GM23248 (cell line): ENCODE results near the gene STX16. TPM values are rescaled to one million over a fixed set of nuclear protein-coding genes. Genes with fewer than 3 reads are reported as not detected.

ENCODE experiments used
- DNase-seq: peaks from one replicate; pipeline ENCODE4 v3.0.0-alpha.2; 2015
- H2AFZ ChIP-seq: fragments of 200-600 bp; sonication (generic); 2 replicates; pipeline ENCODE4 v1.6.1; 2016; ENCODE audit warnings: antibody characterized with exemption
- H3F3A ChIP-seq: fragments of 200-600 bp; sonication (generic); 2 replicates; pipeline ENCODE4 v1.6.1; 2016; ENCODE audit warnings: mild to moderate bottlenecking, antibody characterized with exemption, mixed run types; ENCODE audit not compliant: insufficient read depth
- H3K27ac ChIP-seq: fragments of 200-600 bp; sonication (generic); 2 replicates; pipeline ENCODE4 v1.5.1; 2016; ENCODE audit warnings: mild to moderate bottlenecking
- H3K27me3 ChIP-seq: fragments of 200-600 bp; sonication (generic); replicated peaks from 2 replicates; pipeline ENCODE4 v1.6.1; 2016; ENCODE audit warnings: mild to moderate bottlenecking; ENCODE audit not compliant: insufficient read depth
- H3K36me3 ChIP-seq: fragments of 200-600 bp; sonication (generic); 2 replicates; pipeline ENCODE4 v1.6.1; 2016; ENCODE audit warnings: low read depth, mild to moderate bottlenecking
- H3K4me1 ChIP-seq: fragments of 200-600 bp; sonication (generic); 2 replicates; pipeline ENCODE4 v1.6.1; 2016; ENCODE audit warnings: mild to moderate bottlenecking; ENCODE audit not compliant: insufficient read depth
- H3K4me2 ChIP-seq: fragments of 200-600 bp; sonication (generic); one replicate; pipeline ENCODE4 v1.6.1; 2016; ENCODE audit warnings: mild to moderate bottlenecking; ENCODE audit not compliant: unreplicated experiment
- H3K4me3 ChIP-seq: fragments of 200-600 bp; sonication (generic); 2 replicates; pipeline ENCODE4 v1.5.1; 2016; ENCODE audit warnings: mild to moderate bottlenecking
- H3K79me2 ChIP-seq: fragments of 200-600 bp; sonication (generic); 2 replicates; pipeline ENCODE4 v1.6.1; 2016; ENCODE audit warnings: mild to moderate bottlenecking; ENCODE audit not compliant: insufficient read depth
- H3K9ac ChIP-seq: fragments of 200-600 bp; sonication (generic); 2 replicates; pipeline ENCODE4 v1.6.1; 2016; ENCODE audit warnings: mild to moderate bottlenecking
- H3K9me2 ChIP-seq: fragments of 200-600 bp; sonication (generic); 2 replicates; pipeline ENCODE4 v1.6.1; 2016; ENCODE audit warnings: mixed run types, mild to moderate bottlenecking, moderate library complexity; ENCODE audit not compliant: insufficient read depth
- H3K9me3 ChIP-seq: fragments of 200-600 bp; sonication (generic); one replicate; pipeline ENCODE4 v1.6.1; 2017; ENCODE audit warnings: low read depth
- H4K20me1 ChIP-seq: fragments of 200-600 bp; sonication (generic); 2 replicates; pipeline ENCODE4 v1.6.0; 2016; ENCODE audit not compliant: insufficient read depth
- EZH2 ChIP-seq: fragments of 200-600 bp; sonication (generic); IDR thresholded peaks from 2 replicates; pipeline ENCODE4 v1.6.1; 2018; ENCODE audit warnings: antibody characterized with exemption, mild to moderate bottlenecking; ENCODE audit not compliant: insufficient read depth, poor library complexity, severe bottlenecking
- EZH2phosphoT487 ChIP-seq: fragments of 200-600 bp; sonication (generic); IDR thresholded peaks from 2 replicates; pipeline ENCODE4 v1.6.1; 2018; ENCODE audit warnings: antibody characterized with exemption, moderate library complexity, mild to moderate bottlenecking, low read depth; ENCODE audit not compliant: insufficient read depth
- WGBS, 2 experiments: methylation state at CpG; one replicate each; pipeline ENCODE4 v1.1.6; 2015 to 2017; ENCODE audit warnings: low lambda C conversion rate in 2 of 2, low coverage in 1 of 2; ENCODE audit errors: missing lambda C conversion rate in 2 of 2; 5-methylcytosine and 5-hydroxymethylcytosine counted together
- in situ Hi-C: fragments of 300-500 bp; cut with MboI; formaldehyde crosslinking; loops from 2 replicates; pipeline ENCODE4 v1.15.0; 2020
- polyA plus RNA-seq: library from polyadenylated mRNA; unstranded; fragments of >200 nt; fragmentation: Nextera tagmentation; extraction: Ambion mirVana; gene quantifications from 2 replicates; pipeline ENCODE4 v1.2.1, GENCODE V29; 2016
- total RNA-seq: library from RNA; depleted of rRNA; stranded (reverse); fragments of >200 nt; shearing (Covaris generic); gene quantifications from 2 replicates; pipeline ENCODE4 v1.2.3, GENCODE V29; 2014

Gene STX16
- total and polyA plus RNA-seq, 2 experiments from 2014 or later: 17.6 to 36.9 TPM

DNA sequence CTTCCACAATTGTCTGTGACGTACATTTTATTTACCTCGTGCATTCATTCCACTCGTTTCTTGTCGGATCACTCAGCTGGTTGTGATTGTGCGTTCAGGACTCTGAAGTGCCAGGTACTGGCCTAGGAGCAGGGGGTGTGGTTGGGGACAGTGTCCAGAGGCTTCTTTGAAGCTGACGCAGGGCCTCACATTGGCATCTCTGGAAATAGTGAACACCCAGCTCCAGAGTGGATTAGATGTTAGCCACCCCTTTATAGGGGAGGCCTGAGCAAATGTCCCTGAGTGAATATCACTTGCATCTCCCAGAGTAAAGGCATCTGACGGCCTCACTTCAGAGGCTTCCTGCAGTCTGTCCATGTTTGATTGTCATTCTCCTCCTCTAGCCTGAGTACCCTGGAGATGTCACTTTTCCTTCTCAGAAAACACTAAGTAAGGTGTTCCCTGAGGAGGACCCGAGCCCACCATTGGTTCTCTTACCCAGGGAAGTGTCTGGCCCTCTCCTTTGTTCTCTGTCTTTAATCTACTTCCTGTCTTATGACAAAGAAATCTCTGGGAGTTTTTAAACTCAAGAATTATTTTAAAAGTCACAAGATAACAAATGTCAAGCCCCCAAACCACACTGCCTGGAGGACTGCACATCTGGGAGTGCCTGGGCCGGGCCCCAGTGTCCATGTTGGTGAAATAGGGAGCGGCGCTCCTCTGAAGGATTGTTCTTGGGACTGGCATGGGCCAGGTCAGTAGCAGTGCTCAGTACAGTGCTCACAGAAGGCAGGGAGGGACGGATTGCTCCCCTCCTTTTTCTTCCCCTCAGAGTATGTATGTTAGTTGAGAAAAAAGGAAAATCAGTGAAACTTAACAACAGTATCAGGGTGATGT, 10.8 kb downstream of the STX16 start:
- peaks cover 100% of the 10 kb centered on the region for H3K79me2 ChIP-seq
- no peaks in the 10 kb centered on the region for H3K27me3 ChIP-seq
- H3K4me3 ChIP-seq: no peak overlapping the region
- H3K36me3 ChIP-seq: peaks cover 33% of the 10 kb centered on the region
- H3K9me3 ChIP-seq: no peaks in the 10 kb centered on the region
- TF ChIP-seq EZH2 (no peak), EZH2phosphoT487 (no peak)
- no peaks in the 10 kb centered on the region for H3F3A ChIP-seq
- H2AFZ ChIP-seq: no peak overlapping the region
- no peaks in the 10 kb centered on the region; the same call in 1 of the 2 replicates for H4K20me1 ChIP-seq
- in situ Hi-C loops: no loop called here
- peaks cover 19% of the 10 kb centered on the region for H3K4me1 ChIP-seq
- no peak overlapping the region for H3K4me2 ChIP-seq
- H3K9ac ChIP-seq: no peak overlapping the region
- WGBS, 2 experiments: 80% methylated on average over 12 of the region's 12 CpGs
- DNase-seq: no peak
- no peak overlapping the region for H3K27ac ChIP-seq
- H3K9me2 ChIP-seq: no peaks in the 10 kb centered on the region

GRCh38 chr20:58664331-58664730, 13.2 kb downstream of the STX16 start:
- no peaks in the 10 kb centered on the region; the same call in 1 of the 2 replicates for H4K20me1 ChIP-seq
- no peak for DNase-seq
- no peaks in the 10 kb centered on the region for H3K27me3 ChIP-seq
- no peak overlapping the region for H3K4me2 ChIP-seq
- no peak overlapping the region for H2AFZ ChIP-seq
- no peak overlapping the region for H3K27ac ChIP-seq
- in situ Hi-C loops: no loop called here
- H3K9me3 ChIP-seq: no peaks in the 10 kb centered on the region
- H3K9me2 ChIP-seq: no peaks in the 10 kb centered on the region
- WGBS, 2 experiments: 94 to 97% methylated on average over 2 of the region's 2 CpGs
- TF ChIP-seq EZH2: no peak
- TF ChIP-seq EZH2phosphoT487: no peak
- peaks cover 2% of the 10 kb centered on the region; the same call in 1 of the 2 replicates for H3K4me1 ChIP-seq
- H3K36me3 ChIP-seq: peaks cover 47% of the 10 kb centered on the region
- no peak overlapping the region for H3K4me3 ChIP-seq
- H3K79me2 ChIP-seq: peaks cover 96% of the 10 kb centered on the region
- no peak overlapping the region for H3K9ac ChIP-seq
- H3F3A ChIP-seq: peaks cover 12% of the 10 kb centered on the region; the same call in 1 of the 2 replicates

DNA sequence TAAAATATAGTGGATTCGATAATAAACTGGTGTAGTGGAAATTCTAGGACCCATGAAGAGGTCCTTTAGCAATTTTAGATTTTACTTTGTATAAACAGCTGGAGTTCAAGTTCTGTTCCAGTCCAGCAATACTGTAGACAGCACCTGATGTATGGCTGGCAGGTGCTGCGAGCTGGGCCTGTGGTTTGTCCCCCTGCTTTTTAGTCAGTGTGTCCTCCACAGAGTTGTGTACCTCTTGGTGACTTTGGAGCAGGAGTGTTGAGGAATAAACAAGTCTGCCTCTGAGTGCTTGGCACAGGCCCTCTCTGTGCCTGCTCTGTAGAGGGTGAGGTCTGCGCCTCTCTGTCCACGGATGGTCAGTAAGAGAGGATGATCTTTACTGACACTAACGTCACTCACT, 13.8 kb downstream of the STX16 start:
- Histone ChIP-seq H3K9ac (no peak overlapping the region), H3F3A (peaks cover 17% of the 10 kb centered on the region; the same call in 1 of the 2 replicates), H4K20me1 (no peaks in the 10 kb centered on the region; the same call in 1 of the 2 replicates), H3K9me2 (no peaks in the 10 kb centered on the region), H3K9me3 (no peaks in the 10 kb centered on the region), H3K4me1 (peaks cover 8% of the 10 kb centered on the region), H3K36me3 (peaks cover 47% of the 10 kb centered on the region), H3K4me2 (no peak overlapping the region), H3K79me2 (peaks cover 90% of the 10 kb centered on the region), H3K27me3 (no peaks in the 10 kb centered on the region), H2AFZ (no peak overlapping the region), H3K27ac (no peak overlapping the region), H3K4me3 (no peak overlapping the region)
- 83 to 87% methylated on average over 5 of the region's 5 CpGs for WGBS, 2 experiments
- no peak for DNase-seq
- no peak for TF ChIP-seq EZH2
- TF ChIP-seq EZH2phosphoT487: no peak
- in situ Hi-C loops: no loop called here

DNA sequence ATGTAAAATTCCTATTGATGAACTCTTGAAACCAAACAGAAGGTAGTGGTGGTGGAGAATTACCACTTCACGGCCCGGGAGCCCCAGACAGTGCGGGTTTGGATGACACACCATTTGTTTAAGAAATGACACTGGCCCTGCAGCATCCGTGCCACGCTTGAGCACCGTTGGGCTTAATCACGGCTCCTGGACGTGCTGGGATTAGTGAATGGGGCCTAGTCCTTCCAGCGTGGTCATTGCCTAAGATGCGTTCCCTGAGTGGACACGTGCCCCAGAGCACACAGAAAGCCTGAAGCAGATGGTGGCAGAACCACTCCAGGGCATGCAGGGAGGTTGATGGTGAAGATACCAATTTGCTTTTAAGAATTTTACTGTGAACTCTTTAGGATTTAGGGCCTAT, 14.5 kb downstream of the STX16 start:
- H2AFZ ChIP-seq: no peak overlapping the region
- H3K27ac ChIP-seq: no peak overlapping the region
- DNase-seq: no peak
- H3K79me2 ChIP-seq: peaks cover 83% of the 10 kb centered on the region
- in situ Hi-C loops: no loop called here
- H3K36me3 ChIP-seq: peaks cover 49% of the 10 kb centered on the region
- no peaks in the 10 kb centered on the region for H3K9me3 ChIP-seq
- no peak overlapping the region for H3K4me3 ChIP-seq
- H3F3A ChIP-seq: peaks cover 17% of the 10 kb centered on the region; the same call in 1 of the 2 replicates
- H4K20me1 ChIP-seq: no peaks in the 10 kb centered on the region; the same call in 1 of the 2 replicates
- WGBS, 2 experiments: 92% methylated on average over 11 of the region's 11 CpGs
- TF ChIP-seq EZH2phosphoT487 (no peak), EZH2 (no peak)
- no peaks in the 10 kb centered on the region for H3K27me3 ChIP-seq
- H3K9me2 ChIP-seq: no peaks in the 10 kb centered on the region
- H3K4me1 ChIP-seq: peaks cover 9% of the 10 kb centered on the region
- no peak overlapping the region for H3K9ac ChIP-seq
- H3K4me2 ChIP-seq: no peak overlapping the region
